ENCODE data around the gene LAPTM5.

LAPTM5 gene

GRCh38 chr1:30721812-30722537 is 35.6 kb downstream of the LAPTM5 start:
- H3K27ac ChIP-seq (ENCODE audit: low read depth, low read length) = no peak overlapping the region
- no peaks in the 10 kb centered on the region for H3K36me3 ChIP-seq (ENCODE audit: insufficient read depth, low read length)
- H3K4me3 ChIP-seq (ENCODE audit: low read length) = no peak overlapping the region
- H3K9ac ChIP-seq (ENCODE audit: low read depth, low read length) = no peak overlapping the region
- no peaks in the 10 kb centered on the region for H3K27me3 ChIP-seq (ENCODE audit: insufficient read depth, low read length)
- 92% methylated on average over 9 of the region's 9 CpGs for WGBS
- H3K9me3 ChIP-seq (ENCODE audit: insufficient read depth, low read depth, low read length) = no peaks in the 10 kb centered on the region
- H3K4me1 ChIP-seq (ENCODE audit: insufficient read depth, low read length) = peaks cover 7% of the 10 kb centered on the region; the same call in 1 of the 2 replicates

GRCh38 chr1:30721341-30721793 is 36.2 kb downstream of the LAPTM5 start:
- 95% methylated on average over 27 of the region's 27 CpGs for WGBS
- no peaks in the 10 kb centered on the region for H3K27me3 ChIP-seq (ENCODE audit: insufficient read depth, low read length)
- no peak overlapping the region for H3K4me3 ChIP-seq (ENCODE audit: low read length)
- peaks cover 1% of the 10 kb centered on the region; the same call in 1 of the 2 replicates for H3K4me1 ChIP-seq (ENCODE audit: insufficient read depth, low read length)
- H3K9ac ChIP-seq (ENCODE audit: low read depth, low read length) = no peak overlapping the region
- H3K9me3 ChIP-seq (ENCODE audit: insufficient read depth, low read depth, low read length) = no peaks in the 10 kb centered on the region
- no peak overlapping the region for H3K27ac ChIP-seq (ENCODE audit: low read depth, low read length)
- no peaks in the 10 kb centered on the region for H3K36me3 ChIP-seq (ENCODE audit: insufficient read depth, low read length)

- 91% methylated on average over 16 of the region's 16 CpGs for WGBS
- no peaks in the 10 kb centered on the region for H3K4me1 ChIP-seq (ENCODE audit: insufficient read depth, low read length)
- H3K27ac ChIP-seq (ENCODE audit: low read depth, low read length) = no peak overlapping the region
Observed at GRCh38 chr1:30720271-30721223, 37.0 kb downstream of the LAPTM5 start.

GRCh38 chr1:30719406-30720270 is 37.9 kb downstream of the LAPTM5 start:
- H3K9me3 ChIP-seq (ENCODE audit: insufficient read depth, low read depth, low read length) = peaks cover 12% of the 10 kb centered on the region; the same call in 1 of the 2 replicates
- 46% methylated on average over 21 of the region's 21 CpGs for WGBS

More at GRCh38 chr1:30720271-30721223, 37.0 kb downstream of the LAPTM5 start:
- no peak overlapping the region for H3K9ac ChIP-seq (ENCODE audit: low read depth, low read length)
- H3K36me3 ChIP-seq (ENCODE audit: insufficient read depth, low read length) = no peaks in the 10 kb centered on the region
- 0 out of 2 replicates have a peak, but pooled peaks cover 5% of the 10 kb centered on the region for H3K9me3 ChIP-seq (ENCODE audit: insufficient read depth, low read depth, low read length)
- H3K4me3 ChIP-seq (ENCODE audit: low read length) = no peak overlapping the region
- no peaks in the 10 kb centered on the region for H3K27me3 ChIP-seq (ENCODE audit: insufficient read depth, low read length)

GRCh38 chr1:30718636-30719405 is 38.8 kb downstream of the LAPTM5 start:
- Histone ChIP-seq H3K9me3 (ENCODE audit: insufficient read depth, low read depth, low read length) (peaks cover 12% of the 10 kb centered on the region; the same call in 1 of the 2 replicates), H3K4me1 (ENCODE audit: insufficient read depth, low read length) (no peaks in the 10 kb centered on the region), H3K9ac (ENCODE audit: low read depth, low read length) (peak overlapping the region; percentile 29; the same call in 1 of the 2 replicates), H3K36me3 (ENCODE audit: insufficient read depth, low read length) (no peaks in the 10 kb centered on the region), H3K27ac (ENCODE audit: low read depth, low read length) (peak overlapping the region; percentile 58; the same call in 1 of the 2 replicates), H3K27me3 (ENCODE audit: insufficient read depth, low read length) (no peaks in the 10 kb centered on the region), H3K4me3 (ENCODE audit: low read length) (peak overlapping the region; percentile 70)
- under 1% methylated on average over 66 of the region's 66 CpGs for WGBS

More at GRCh38 chr1:30719406-30720270, 37.9 kb downstream of the LAPTM5 start:
- peak overlapping the region; percentile 70; the same call in 1 of the 2 replicates for H3K4me3 ChIP-seq (ENCODE audit: low read length)
- no peak overlapping the region for H3K9ac ChIP-seq (ENCODE audit: low read depth, low read length)
- no peaks in the 10 kb centered on the region for H3K36me3 ChIP-seq (ENCODE audit: insufficient read depth, low read length)
- H3K4me1 ChIP-seq (ENCODE audit: insufficient read depth, low read length) = no peaks in the 10 kb centered on the region
- H3K27ac ChIP-seq (ENCODE audit: low read depth, low read length) = no peak overlapping the region
- no peaks in the 10 kb centered on the region for H3K27me3 ChIP-seq (ENCODE audit: insufficient read depth, low read length)

GRCh38 chr1:30718091-30718635 is 39.4 kb downstream of the LAPTM5 start:
- H3K27ac ChIP-seq (ENCODE audit: low read depth, low read length) = no peak overlapping the region; the same call in 1 of the 2 replicates
- H3K4me3 ChIP-seq (ENCODE audit: low read length) = peak overlapping the region; percentile 56
- H3K9ac ChIP-seq (ENCODE audit: low read depth, low read length) = no peak overlapping the region
- peaks cover 12% of the 10 kb centered on the region; the same call in 1 of the 2 replicates for H3K9me3 ChIP-seq (ENCODE audit: insufficient read depth, low read depth, low read length)
- no peaks in the 10 kb centered on the region for H3K36me3 ChIP-seq (ENCODE audit: insufficient read depth, low read length)
- H3K27me3 ChIP-seq (ENCODE audit: insufficient read depth, low read length) = no peaks in the 10 kb centered on the region
- no peaks in the 10 kb centered on the region for H3K4me1 ChIP-seq (ENCODE audit: insufficient read depth, low read length)
- under 1% methylated on average over 40 of the region's 50 CpGs for WGBS

GRCh38 chr1:30716646-30717045 is 40.9 kb downstream of the LAPTM5 start:
- WGBS = 92% methylated on average over 8 of the region's 8 CpGs
- H3K27ac ChIP-seq (ENCODE audit: low read depth, low read length) = no peak overlapping the region
- no peak overlapping the region for H3K9ac ChIP-seq (ENCODE audit: low read depth, low read length)

GRCh38 chr1:30715886-30716285 is 41.7 kb downstream of the LAPTM5 start:
- Histone ChIP-seq H3K27me3 (ENCODE audit: insufficient read depth, low read length) (no peaks in the 10 kb centered on the region), H3K4me3 (ENCODE audit: low read length) (no peak overlapping the region), H3K36me3 (ENCODE audit: insufficient read depth, low read length) (no peaks in the 10 kb centered on the region), H3K4me1 (ENCODE audit: insufficient read depth, low read length) (no peaks in the 10 kb centered on the region), H3K9ac (ENCODE audit: low read depth, low read length) (no peak overlapping the region), H3K27ac (ENCODE audit: low read depth, low read length) (no peak overlapping the region), H3K9me3 (ENCODE audit: insufficient read depth, low read depth, low read length) (peaks cover 12% of the 10 kb centered on the region; the same call in 1 of the 2 replicates)
- 94% methylated on average over 11 of the region's 11 CpGs for WGBS

More at GRCh38 chr1:30716646-30717045, 40.9 kb downstream of the LAPTM5 start:
- no peaks in the 10 kb centered on the region for H3K36me3 ChIP-seq (ENCODE audit: insufficient read depth, low read length)
- no peak overlapping the region for H3K4me3 ChIP-seq (ENCODE audit: low read length)
- no peaks in the 10 kb centered on the region for H3K4me1 ChIP-seq (ENCODE audit: insufficient read depth, low read length)
- no peaks in the 10 kb centered on the region for H3K27me3 ChIP-seq (ENCODE audit: insufficient read depth, low read length)
- H3K9me3 ChIP-seq (ENCODE audit: insufficient read depth, low read depth, low read length) = peaks cover 12% of the 10 kb centered on the region; the same call in 1 of the 2 replicates

- H3K27ac ChIP-seq (ENCODE audit: low read depth, low read length) = no peak overlapping the region
- WGBS = 100% methylated on average over 1 of the region's 2 CpGs
Observed at GRCh38 chr1:30715216-30715615, 42.4 kb downstream of the LAPTM5 start.

More at GRCh38 chr1:30715216-30715615, 42.4 kb downstream of the LAPTM5 start:
- Histone ChIP-seq H3K9me3 (ENCODE audit: insufficient read depth, low read depth, low read length) (peaks cover 12% of the 10 kb centered on the region; the same call in 1 of the 2 replicates), H3K4me1 (ENCODE audit: insufficient read depth, low read length) (no peaks in the 10 kb centered on the region), H3K4me3 (ENCODE audit: low read length) (no peak overlapping the region), H3K27me3 (ENCODE audit: insufficient read depth, low read length) (no peaks in the 10 kb centered on the region), H3K9ac (ENCODE audit: low read depth, low read length) (no peak overlapping the region), H3K36me3 (ENCODE audit: insufficient read depth, low read length) (no peaks in the 10 kb centered on the region)

Data from HUES64 (cell line).